HEK293 (cell line): ENCODE results near the gene RBM20.
A peak's percentile ranks its signal among the peaks of the same experiment; 100 is the strongest.

Source experiments
- CTCF ChIA-PET: fragments of 350-600 bp; formaldehyde crosslinking; extraction: SDS; loops from one replicate; lab custom pipeline; 2021; ENCODE audit warnings: antibody characterized with exemption; lab: Yijun Ruan, JAX
- POLR2A ChIA-PET: fragments of 300-600 bp; formaldehyde crosslinking; extraction: SDS; loops from one replicate; lab custom pipeline; 2020; ENCODE audit warnings: antibody characterized with exemption, inconsistent platforms; lab: Yijun Ruan, JAX
- H3K27ac ChIP-seq: fragments of 200-500 bp; sonication (Bioruptor generic); 2 replicates; pipeline ENCODE4 v1.5.1; 2014; ENCODE audit warnings: low read depth, low read length, control low read depth, inconsistent platforms; ENCODE audit errors: extremely low read depth
- H3K36me3 ChIP-seq, 2 experiments: fragments of 200-500 bp in 1 of 2; sonication (Bioruptor generic) in 1 of 2; 1 replicate in 1 of 2; 2 replicates in 1 of 2; pipeline ENCODE4 v1.5.1; 2014 to 2017; ENCODE audit warnings: inconsistent platforms in 2 of 2, low read length in 2 of 2; ENCODE audit not compliant: control insufficient read depth in 2 of 2, insufficient read depth in 1 of 2
- H3K4me1 ChIP-seq: fragments of 200-500 bp; sonication (Bioruptor generic); 2 replicates; pipeline ENCODE4 v1.5.1; 2014; ENCODE audit warnings: mild to moderate bottlenecking, low read length, inconsistent platforms; ENCODE audit not compliant: control insufficient read depth, insufficient read depth
- H3K4me3 ChIP-seq: 2 replicates; pipeline ENCODE4 v1.5.1; 2011; ENCODE audit warnings: low read depth, mild to moderate bottlenecking, control low read depth, low read length, moderate library complexity
- H3K9me3 ChIP-seq: fragments of 200-500 bp; sonication (Bioruptor generic); 2 replicates; pipeline ENCODE4 v1.5.1; 2014; ENCODE audit warnings: low read depth, low read length, inconsistent platforms; ENCODE audit not compliant: control insufficient read depth, insufficient read depth
- EGR2 ChIP-seq: fragments of 450-650 bp; formaldehyde crosslinking; IDR thresholded peaks from 2 replicates; pipeline ENCODE4 v1.5.1; 2016; ENCODE audit warnings: low read depth, missing biosample characterization, missing genetic modification characterization
- GLI4 ChIP-seq: fragments of 450-650 bp; formaldehyde crosslinking; IDR thresholded peaks from 2 replicates; pipeline ENCODE4 v1.5.1; 2016; ENCODE audit warnings: missing biosample characterization, missing genetic modification characterization
- HIC1 ChIP-seq: fragments of 450-650 bp; formaldehyde crosslinking; IDR thresholded peaks from 2 replicates; pipeline ENCODE4 v1.5.1; 2016; ENCODE audit warnings: missing biosample characterization, missing genetic modification characterization
- KLF1 ChIP-seq: fragments of 450-650 bp; formaldehyde crosslinking; IDR thresholded peaks from 2 replicates; pipeline ENCODE4 v1.5.1; 2016; ENCODE audit warnings: missing biosample characterization, missing genetic modification characterization
- KLF10 ChIP-seq: fragments of 450-650 bp; IDR thresholded peaks from 2 replicates; pipeline ENCODE4 v1.5.1; 2018; ENCODE audit warnings: missing biosample characterization, mild to moderate bottlenecking, missing genetic modification characterization
- PRDM4 ChIP-seq: fragments of 450-650 bp; formaldehyde crosslinking; IDR thresholded peaks from 2 replicates; pipeline ENCODE4 v1.5.1; 2017; ENCODE audit warnings: missing biosample characterization, missing genetic modification characterization
- REST ChIP-seq: fragments of 450-650 bp; formaldehyde crosslinking; IDR thresholded peaks from 2 replicates; pipeline ENCODE4 v1.5.1; 2016; ENCODE audit warnings: missing biosample characterization, missing genetic modification characterization
- ZBTB20 ChIP-seq: fragments of 450-650 bp; formaldehyde crosslinking; IDR thresholded peaks from 2 replicates; pipeline ENCODE4 v1.5.1; 2016; ENCODE audit warnings: missing biosample characterization, missing genetic modification characterization
- ZBTB21 ChIP-seq: fragments of 450-650 bp; formaldehyde crosslinking; IDR thresholded peaks from 2 replicates; pipeline ENCODE4 v1.5.1; 2017; ENCODE audit warnings: missing biosample characterization, missing genetic modification characterization
- ZBTB8A ChIP-seq: fragments of 450-650 bp; formaldehyde crosslinking; IDR thresholded peaks from 2 replicates; pipeline ENCODE4 v1.5.1; 2016; ENCODE audit warnings: missing biosample characterization, missing genetic modification characterization
- ZEB2 ChIP-seq: fragments of 450-650 bp; formaldehyde crosslinking; IDR thresholded peaks from 2 replicates; pipeline ENCODE4 v1.5.1; 2016; ENCODE audit warnings: missing biosample characterization, missing genetic modification characterization
- ZFP69B ChIP-seq: fragments of 450-650 bp; formaldehyde crosslinking; IDR thresholded peaks from 2 replicates; pipeline ENCODE4 v1.5.1; 2016; ENCODE audit warnings: missing biosample characterization, missing genetic modification characterization
- ZNF146 ChIP-seq: fragments of 450-650 bp; formaldehyde crosslinking; IDR thresholded peaks from 2 replicates; pipeline ENCODE4 v1.5.1; 2016; ENCODE audit warnings: missing biosample characterization, missing genetic modification characterization
- ZNF239 ChIP-seq: fragments of 450-650 bp; formaldehyde crosslinking; IDR thresholded peaks from 2 replicates; pipeline ENCODE4 v1.5.1; 2016; ENCODE audit warnings: missing biosample characterization, missing genetic modification characterization
- ZNF280D ChIP-seq: fragments of 450-650 bp; formaldehyde crosslinking; IDR thresholded peaks from 2 replicates; pipeline ENCODE4 v1.5.1; 2016; ENCODE audit warnings: missing biosample characterization, missing genetic modification characterization
- ZNF311 ChIP-seq: fragments of 450-650 bp; formaldehyde crosslinking; IDR thresholded peaks from 2 replicates; pipeline ENCODE4 v1.5.1; 2017; ENCODE audit warnings: missing biosample characterization, missing genetic modification characterization, borderline replicate concordance
- ZNF423 ChIP-seq: fragments of 450-650 bp; formaldehyde crosslinking; IDR thresholded peaks from 2 replicates; pipeline ENCODE4 v1.5.1; 2016; ENCODE audit warnings: missing biosample characterization, missing genetic modification characterization
- ZNF548 ChIP-seq: fragments of 450-650 bp; formaldehyde crosslinking; IDR thresholded peaks from 2 replicates; pipeline ENCODE4 v1.5.1; 2016; ENCODE audit warnings: missing biosample characterization, missing genetic modification characterization
- ZNF555 ChIP-seq: fragments of 450-650 bp; formaldehyde crosslinking; conservative IDR thresholded peaks from 2 replicates; pipeline ENCODE4 v1.5.1; 2017; ENCODE audit warnings: missing biosample characterization, mild to moderate bottlenecking, missing genetic modification characterization, inconsistent platforms
- ZNF580 ChIP-seq: fragments of 450-650 bp; formaldehyde crosslinking; IDR thresholded peaks from 2 replicates; pipeline ENCODE4 v1.5.1; 2016; ENCODE audit warnings: missing biosample characterization, missing genetic modification characterization
- ZNF610 ChIP-seq: fragments of 450-650 bp; formaldehyde crosslinking; IDR thresholded peaks from 2 replicates; pipeline ENCODE4 v1.5.1; 2016; ENCODE audit warnings: missing biosample characterization, missing genetic modification characterization, borderline replicate concordance
- ZNF664 ChIP-seq: fragments of 450-650 bp; formaldehyde crosslinking; IDR thresholded peaks from 2 replicates; pipeline ENCODE4 v1.5.1; 2016; ENCODE audit warnings: missing biosample characterization, missing genetic modification characterization

RBM20 gene

GRCh38 chr10:110871298-110872084 is 227.4 kb downstream of the RBM20 start, which contains the start of gene PDCD4 (continued):
- peak; percentile 82 for TF ChIP-seq PRDM4 (tag by site-specific recombination)
- peak; percentile 54; the same call in 1 of the 2 replicates for TF ChIP-seq ZFP69B

GRCh38 chr10:110872145-110872983 is 228.2 kb downstream of the RBM20 start:
- CTCF ChIA-PET, result interaction anchor here (0.6 to 1.0 kb wide), 7 partner anchors 14 to 158 kb away, joined by 3 to 5 read pairs (median 3); no protein-coding TSS in a partner anchor
- peak overlapping the region; percentile 84 for H3K27ac ChIP-seq
- H3K4me3 ChIP-seq, result peak overlapping the region; percentile 84
- peaks cover 9 to 15% of the 10 kb centered on the region in 2 experiments for H3K36me3 ChIP-seq
- H3K9me3 ChIP-seq, result no peaks in the 10 kb centered on the region
- POLR2A ChIA-PET, result interaction anchor here (0.5 to 1.3 kb wide), 11 partner anchors 10 to 74 kb away, joined by 3 to 26 read pairs (median 5); partner anchors contain the start of genes BBIP1 and SHOC2
- peaks cover 14% of the 10 kb centered on the region for H3K4me1 ChIP-seq
- TF ChIP-seq ZNF548 (tag by site-specific recombination) (no peak), KLF1 (tag by site-specific recombination) (peak; percentile 55; the same call in 1 of the 2 replicates), GLI4 (tag by site-specific recombination) (no peak), KLF10 (peak; percentile 83), ZBTB8A (tag by site-specific recombination) (peak; percentile 98), ZNF423 (tag by site-specific recombination) (0 out of 2 replicates have a peak, but pooled peaks have one; percentile 39), EGR2 (tag by site-specific recombination) (peak; percentile 66; the same call in 1 of the 2 replicates), ZNF239 (tag by site-specific recombination) (no peak), ZBTB21 (tag by site-specific recombination) (0 out of 2 replicates have a peak, but pooled peaks have one; percentile 36), ZNF580 (tag by site-specific recombination) (no peak), ZNF311 (tag by site-specific recombination) (no peak), HIC1 (tag by site-specific recombination) (no peak), ZBTB20 (tag by site-specific recombination) (peak; percentile 93), ZNF146 (tag by site-specific recombination) (no peak), ZNF664 (tag by site-specific recombination) (no peak), ZEB2 (tag by site-specific recombination) (peak; percentile 69; the same call in 1 of the 2 replicates), ZNF280D (tag by site-specific recombination) (no peak), ZNF555 (tag by site-specific recombination) (no peak), ZNF610 (tag by site-specific recombination) (no peak; the same call in 1 of the 2 replicates), REST (tag by site-specific recombination) (peak; percentile 18; the same call in 1 of the 2 replicates)
